Mucosa of rectum (tissue), 2 donors: ENCODE results near the gene BANF2.

ENCODE experiments used
- H3K27ac ChIP-seq, 2 donors: one replicate each; pipeline ENCODE4 v1.7.0; 2013; ENCODE audit warnings: inconsistent platforms in 2 of 2, low read depth in 2 of 2, low read length in 2 of 2
- H3K27me3 ChIP-seq, 2 donors: one replicate each; pipeline ENCODE4 v1.7.0; 2013; ENCODE audit warnings: low read length in 2 of 2; ENCODE audit not compliant: control insufficient read depth in 2 of 2, insufficient read depth in 2 of 2
- H3K36me3 ChIP-seq, 2 donors: one replicate each; pipeline ENCODE4 v1.7.0; 2013; ENCODE audit warnings: low read length in 2 of 2; ENCODE audit not compliant: control insufficient read depth in 2 of 2, insufficient read depth in 2 of 2
- H3K4me1 ChIP-seq, 2 donors: one replicate each; pipeline ENCODE4 v1.7.0; 2013; ENCODE audit warnings: low read length in 2 of 2, mild to moderate bottlenecking in 1 of 2; ENCODE audit not compliant: control insufficient read depth in 2 of 2, insufficient read depth in 2 of 2
- H3K4me3 ChIP-seq, 2 donors: one replicate each; pipeline ENCODE4 v1.7.0; 2013; ENCODE audit warnings: low read length in 2 of 2
- H3K9ac ChIP-seq, 2 donors: one replicate each; pipeline ENCODE4 v1.7.0; 2013; ENCODE audit warnings: low read length in 2 of 2, low read depth in 1 of 2, mild to moderate bottlenecking in 1 of 2
- H3K9me3 ChIP-seq, 2 donors: one replicate each; pipeline ENCODE4 v1.7.0; 2013; ENCODE audit warnings: low read length in 2 of 2; ENCODE audit not compliant: control insufficient read depth in 2 of 2
- donor health status: healthy.
- donor health status: Normal muscosa, but diverticular disease.

BANF2 gene

DNA sequence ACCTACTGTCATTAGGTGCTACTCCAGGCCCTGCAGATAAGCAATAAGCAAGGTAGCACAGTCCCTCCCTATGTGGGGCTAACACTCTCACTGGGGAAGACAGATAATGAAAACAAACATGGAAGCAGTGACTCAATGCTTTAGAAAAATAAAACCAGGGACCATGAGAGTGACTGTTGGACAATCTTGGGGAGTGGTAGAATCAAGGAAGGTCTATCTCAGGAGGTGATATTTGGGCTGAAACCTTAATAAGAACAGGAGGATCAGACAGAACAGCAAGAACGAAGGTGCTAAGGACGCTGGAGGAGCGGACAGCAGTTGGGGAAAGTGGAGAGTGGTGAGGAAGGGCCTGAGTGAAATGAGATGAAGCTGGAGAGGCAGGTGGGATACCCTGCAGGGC lies 58.2 kb downstream of the BANF2 start:
- Histone ChIP-seq H3K4me1 (no peaks in the 10 kb centered on the region), H3K4me3 (no peak overlapping the region), H3K27ac (no peak overlapping the region), H3K9ac (no peak overlapping the region), H3K36me3 (no peaks in the 10 kb centered on the region), H3K27me3 (no peaks in the 10 kb centered on the region), H3K9me3 (peaks cover 0 to 5% of the 10 kb centered on the region in 2 donors)

DNA sequence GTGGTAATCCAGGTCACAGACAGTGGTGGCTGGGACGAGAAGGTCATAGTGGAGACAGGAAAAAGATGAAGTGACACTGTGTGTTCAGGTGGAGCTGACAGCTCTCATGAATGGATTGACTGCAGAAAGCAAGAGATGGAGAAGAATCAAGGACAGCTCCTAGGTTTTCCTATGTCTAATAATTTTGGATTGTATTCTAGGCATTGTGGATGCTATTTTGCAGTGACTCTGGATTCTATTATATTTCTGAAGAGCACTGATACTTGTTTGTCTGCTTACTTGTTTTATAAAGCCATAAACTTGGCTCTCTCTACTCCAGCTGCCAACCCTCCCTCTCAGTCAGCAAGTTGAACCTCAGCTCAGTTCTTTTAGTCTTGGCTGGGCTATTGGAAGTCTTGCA lies 58.7 kb downstream of the BANF2 start:
- no peak overlapping the region for H3K27ac ChIP-seq
- H3K9me3 ChIP-seq, result peaks cover 0 to 5% of the 10 kb centered on the region in 2 donors
- H3K36me3 ChIP-seq, result no peaks in the 10 kb centered on the region
- H3K27me3 ChIP-seq, result no peaks in the 10 kb centered on the region
- no peak overlapping the region for H3K9ac ChIP-seq
- H3K4me3 ChIP-seq, result no peak overlapping the region
- H3K4me1 ChIP-seq, result no peaks in the 10 kb centered on the region

DNA sequence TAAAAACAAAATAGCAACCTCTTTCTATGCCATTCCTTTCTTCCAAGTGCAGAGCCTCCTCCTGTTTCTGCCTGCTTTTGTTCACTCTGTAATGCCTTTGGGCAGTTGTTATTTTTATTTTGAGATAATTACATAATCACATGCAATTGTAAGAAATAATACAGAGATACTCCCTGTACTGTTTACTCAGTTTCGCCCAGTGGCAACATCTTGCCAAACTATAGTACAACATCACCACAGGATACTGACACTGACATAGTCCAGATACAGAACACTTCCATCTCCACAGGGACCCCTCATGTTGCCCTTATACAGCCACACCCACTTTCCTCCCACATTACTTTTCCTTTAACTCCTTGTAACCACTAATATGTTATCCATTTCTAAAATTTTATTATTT lies 59.7 kb downstream of the BANF2 start:
- Histone ChIP-seq H3K27ac (no peak overlapping the region), H3K4me1 (no peaks in the 10 kb centered on the region), H3K9ac (no peak overlapping the region), H3K9me3 (peaks cover 0 to 5% of the 10 kb centered on the region in 2 donors), H3K4me3 (no peak overlapping the region), H3K27me3 (no peaks in the 10 kb centered on the region), H3K36me3 (no peaks in the 10 kb centered on the region)

DNA sequence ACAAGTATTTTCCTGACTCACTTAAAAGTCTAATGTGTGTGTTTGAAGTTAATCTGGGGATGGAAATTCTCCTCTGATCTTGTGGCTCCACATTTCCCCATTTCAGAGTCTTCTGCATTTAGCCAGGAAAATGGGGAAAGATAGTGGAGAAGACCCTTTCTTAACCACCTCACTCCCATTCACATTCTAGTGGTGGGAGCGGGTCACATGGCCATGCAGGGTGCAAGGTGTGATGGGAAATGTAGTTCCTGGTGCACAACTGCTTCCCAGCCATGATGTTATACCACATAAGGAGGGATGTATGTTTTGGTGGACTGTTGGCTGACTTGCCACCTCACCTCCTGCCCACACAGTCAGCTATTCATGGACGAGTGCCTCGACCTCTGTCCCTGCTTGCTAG lies 61.8 kb downstream of the BANF2 start:
- Histone ChIP-seq H3K9ac (no peak overlapping the region), H3K9me3 (peaks cover 0 to 5% of the 10 kb centered on the region in 2 donors)

DNA sequence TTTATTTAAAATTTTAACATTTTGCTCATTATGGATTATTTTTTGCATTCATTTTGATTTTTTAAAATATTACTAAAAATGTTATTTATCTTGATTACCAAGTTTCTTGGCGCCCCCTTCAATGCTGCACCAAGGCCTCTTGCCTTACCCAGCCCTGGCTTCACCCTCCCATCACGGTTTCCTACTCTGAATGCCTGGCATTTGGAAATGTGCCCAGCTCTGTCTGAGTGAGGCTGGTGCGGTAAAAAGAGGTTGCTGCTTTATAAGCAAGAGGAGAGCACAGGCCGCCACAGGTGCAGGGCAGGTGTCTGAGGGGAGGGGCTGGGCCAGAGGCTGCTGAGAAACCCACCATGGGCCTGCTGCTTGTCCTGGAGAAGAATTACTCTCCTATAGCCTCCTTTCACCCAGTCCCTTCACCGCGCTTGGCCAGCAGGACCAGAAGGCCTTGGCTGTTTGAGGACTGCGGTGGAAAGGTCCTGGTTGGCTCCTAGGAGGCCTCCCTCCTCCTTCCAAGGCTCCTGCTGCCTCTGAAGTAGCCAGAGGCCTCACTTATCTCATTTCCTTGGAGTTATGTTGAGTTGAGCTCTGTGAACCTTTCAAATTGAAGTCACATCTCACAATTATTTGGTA lies 62.6 kb downstream of the BANF2 start:
- H3K36me3 ChIP-seq, result no peaks in the 10 kb centered on the region
- H3K27ac ChIP-seq, result no peak overlapping the region
- H3K4me1 ChIP-seq, result no peaks in the 10 kb centered on the region
- peaks cover 0 to 5% of the 10 kb centered on the region in 2 donors for H3K9me3 ChIP-seq
- H3K4me3 ChIP-seq, result no peak overlapping the region
- H3K27me3 ChIP-seq, result no peaks in the 10 kb centered on the region
- no peak overlapping the region for H3K9ac ChIP-seq

More for the DNA sequence above, 61.8 kb downstream of the BANF2 start:
- Histone ChIP-seq H3K4me3 (no peak overlapping the region), H3K27me3 (no peaks in the 10 kb centered on the region), H3K4me1 (no peaks in the 10 kb centered on the region), H3K27ac (no peak overlapping the region), H3K36me3 (no peaks in the 10 kb centered on the region)

DNA sequence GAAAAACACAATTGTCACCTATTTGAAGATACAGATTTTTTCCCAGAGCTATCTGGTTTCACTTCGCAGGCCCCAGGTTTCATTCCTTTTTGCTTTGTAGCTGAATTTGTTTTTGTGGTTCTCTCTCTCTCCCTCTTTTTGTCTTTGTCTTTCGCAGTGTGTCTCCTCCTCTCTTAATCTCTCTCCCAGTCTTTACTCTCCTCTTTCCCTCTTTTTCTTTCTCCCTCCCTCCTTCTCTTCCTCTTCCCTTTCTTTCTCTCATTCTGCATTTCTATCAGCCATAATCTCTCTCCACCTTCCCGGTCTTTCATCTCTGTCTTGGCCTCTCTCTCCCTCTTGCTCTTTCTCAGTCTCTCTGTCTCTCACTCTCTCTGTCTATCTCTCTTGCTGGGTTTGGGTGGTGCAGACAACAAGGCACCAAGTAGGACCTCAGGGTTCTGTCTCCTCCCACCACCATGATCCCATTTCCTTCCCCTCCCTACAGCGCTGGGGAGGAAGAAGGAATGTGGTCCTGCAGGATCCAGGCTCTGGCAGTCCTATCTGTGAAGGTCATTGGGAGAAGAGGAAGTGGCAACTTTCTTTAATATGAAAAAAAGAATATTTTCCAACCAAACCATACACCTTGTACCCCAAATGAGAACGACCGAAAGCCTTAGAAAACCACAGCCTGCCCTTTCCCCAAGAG lies 63.2 kb downstream of the BANF2 start:
- no peaks in the 10 kb centered on the region for H3K27me3 ChIP-seq
- H3K27ac ChIP-seq, result no peak overlapping the region
- H3K4me1 ChIP-seq, result no peaks in the 10 kb centered on the region
- peaks cover 0 to 5% of the 10 kb centered on the region in 2 donors for H3K9me3 ChIP-seq
- no peak overlapping the region for H3K9ac ChIP-seq
- no peaks in the 10 kb centered on the region for H3K36me3 ChIP-seq
- H3K4me3 ChIP-seq, result no peak overlapping the region

DNA sequence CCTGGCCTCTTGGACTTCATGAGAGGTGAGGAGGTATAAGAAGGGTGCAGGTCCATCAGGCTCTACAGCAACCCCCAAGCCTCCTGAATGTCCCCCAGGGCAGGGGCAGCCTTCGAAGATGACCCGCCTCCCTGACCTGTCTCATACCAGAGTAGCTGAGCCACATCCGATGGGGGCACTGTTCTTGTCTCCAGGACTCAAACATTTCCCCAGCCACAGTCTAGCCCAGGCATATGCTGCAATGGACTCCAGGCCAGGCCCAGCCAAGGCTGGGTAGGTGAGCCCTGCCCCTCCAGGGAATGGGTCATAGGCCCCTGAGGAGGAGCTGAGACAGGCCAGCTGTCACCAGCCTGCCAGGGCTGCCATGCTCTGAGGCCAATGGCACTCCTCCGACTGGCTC lies 65.3 kb downstream of the BANF2 start:
- Histone ChIP-seq H3K9ac (no peak overlapping the region), H3K36me3 (no peaks in the 10 kb centered on the region), H3K27ac (no peak overlapping the region), H3K27me3 (no peaks in the 10 kb centered on the region), H3K9me3 (no peaks in the 10 kb centered on the region), H3K4me1 (no peaks in the 10 kb centered on the region), H3K4me3 (no peak overlapping the region)

DNA sequence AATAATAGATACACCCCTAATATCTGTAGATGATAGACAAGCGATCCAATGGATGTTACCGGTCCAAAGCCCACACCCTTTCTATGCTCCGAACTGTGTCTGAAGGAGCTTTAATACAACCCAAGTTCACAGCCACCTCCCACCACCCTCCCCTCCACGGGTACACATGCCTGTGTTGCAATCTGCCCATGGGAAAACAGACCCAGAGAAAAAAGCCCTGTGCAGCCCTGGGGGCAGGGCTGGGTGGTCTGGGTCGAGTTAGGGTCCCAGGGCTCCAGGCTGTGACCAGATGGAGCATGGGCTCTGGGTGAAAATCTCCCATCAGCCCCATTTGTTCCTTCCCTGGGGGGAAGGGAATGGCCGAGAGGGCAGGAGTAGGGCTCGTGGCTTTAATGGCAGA lies 65.8 kb downstream of the BANF2 start:
- Histone ChIP-seq H3K9me3 (no peaks in the 10 kb centered on the region), H3K36me3 (no peaks in the 10 kb centered on the region), H3K27me3 (no peaks in the 10 kb centered on the region), H3K4me1 (no peaks in the 10 kb centered on the region), H3K27ac (no peak overlapping the region), H3K4me3 (no peak overlapping the region), H3K9ac (no peak overlapping the region)

DNA sequence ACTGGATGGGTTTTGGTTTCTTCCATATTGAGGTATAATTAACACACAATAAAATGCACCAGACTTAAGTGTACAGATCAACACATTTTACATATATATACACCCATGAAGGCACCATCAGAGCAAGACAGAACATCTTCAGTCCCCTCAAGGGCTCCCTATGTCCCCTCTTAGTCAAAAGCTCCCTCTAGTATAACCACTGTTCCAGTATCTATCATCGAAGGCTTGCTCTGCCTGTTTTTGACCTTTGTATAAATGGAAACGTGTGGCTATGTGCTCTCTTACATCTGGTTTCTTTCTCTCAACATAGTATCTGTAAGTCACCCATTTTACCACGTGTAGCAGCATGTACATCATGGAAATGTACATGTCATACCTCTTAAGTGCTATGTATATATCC lies 66.5 kb downstream of the BANF2 start:
- Histone ChIP-seq H3K4me3 (no peak overlapping the region), H3K27me3 (no peaks in the 10 kb centered on the region), H3K27ac (no peak overlapping the region), H3K4me1 (no peaks in the 10 kb centered on the region), H3K9me3 (no peaks in the 10 kb centered on the region), H3K36me3 (no peaks in the 10 kb centered on the region), H3K9ac (no peak overlapping the region)

DNA sequence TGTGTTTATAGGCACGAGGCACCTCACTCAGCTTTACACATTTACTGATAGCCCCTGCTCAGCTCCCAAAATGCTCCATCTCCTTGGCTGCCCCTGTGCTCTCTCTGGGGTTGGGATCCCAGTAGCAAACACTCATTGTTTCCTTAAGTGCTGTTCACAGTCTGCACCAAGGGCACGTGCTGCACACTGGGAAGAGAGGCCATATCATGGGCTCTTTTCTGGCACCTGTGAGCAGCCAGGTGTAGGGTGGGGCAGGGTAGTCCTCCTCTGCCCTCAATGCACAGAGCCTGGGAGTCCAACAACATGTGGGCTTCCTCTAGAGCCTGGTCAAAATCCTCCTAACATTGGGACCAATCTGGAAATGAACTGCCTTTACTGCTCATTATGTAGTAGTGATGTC lies 67.9 kb downstream of the BANF2 start:
- H3K9me3 ChIP-seq, result no peaks in the 10 kb centered on the region
- no peak overlapping the region for H3K9ac ChIP-seq
- no peaks in the 10 kb centered on the region for H3K4me1 ChIP-seq
- no peaks in the 10 kb centered on the region for H3K27me3 ChIP-seq
- H3K27ac ChIP-seq, result no peak overlapping the region
- no peak overlapping the region for H3K4me3 ChIP-seq
- no peaks in the 10 kb centered on the region for H3K36me3 ChIP-seq
